Measurements from ENCODE around the gene MDH2.
"Not testable (repeated sequence)": the region's sequence is repeated elsewhere in the genome, so short reads cannot be mapped to it uniquely, and the experiment has no call there.

MDH2 gene

DNA sequence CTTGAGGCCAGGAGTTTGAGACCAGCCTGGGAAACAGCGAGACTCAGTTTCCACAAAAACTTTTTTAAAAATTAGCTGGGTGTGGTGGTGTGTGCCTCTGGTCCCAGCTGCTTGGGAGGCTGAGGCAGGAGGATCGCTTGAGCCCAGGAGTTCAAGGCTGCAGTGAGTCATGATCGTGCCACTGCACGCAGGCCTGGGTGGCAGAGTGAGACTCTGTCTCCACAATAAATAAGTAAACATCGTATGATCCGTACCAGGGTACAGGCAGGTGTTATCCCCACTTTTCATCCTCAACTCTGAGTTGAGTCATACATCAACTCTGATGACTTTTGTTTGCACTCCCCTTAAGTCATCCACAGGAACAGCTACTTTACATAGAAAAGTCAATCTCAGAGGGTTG lies 58.2 kb downstream of the MDH2 start:
- not testable (repeated sequence) for H4K20me1 ChIP-seq (ENCODE audit: insufficient read depth, low read length); H3K4me1 ChIP-seq (ENCODE audit: low read length); H3K9ac ChIP-seq (ENCODE audit: low read length); H3K4me2 ChIP-seq (ENCODE audit: low read length); H3K27me3 ChIP-seq (ENCODE audit: low read depth, low read length); H3K4me3 ChIP-seq (ENCODE audit: low read length); H2AFZ ChIP-seq (ENCODE audit: low read depth, low read length); H3K36me3 ChIP-seq (replicated peaks; ENCODE audit: low read depth, low read length); H3K9me3 ChIP-seq (ENCODE audit: insufficient read depth, low read length); H3K79me2 ChIP-seq (ENCODE audit: low read length); H3K27ac ChIP-seq (ENCODE audit: low read length)

DNA sequence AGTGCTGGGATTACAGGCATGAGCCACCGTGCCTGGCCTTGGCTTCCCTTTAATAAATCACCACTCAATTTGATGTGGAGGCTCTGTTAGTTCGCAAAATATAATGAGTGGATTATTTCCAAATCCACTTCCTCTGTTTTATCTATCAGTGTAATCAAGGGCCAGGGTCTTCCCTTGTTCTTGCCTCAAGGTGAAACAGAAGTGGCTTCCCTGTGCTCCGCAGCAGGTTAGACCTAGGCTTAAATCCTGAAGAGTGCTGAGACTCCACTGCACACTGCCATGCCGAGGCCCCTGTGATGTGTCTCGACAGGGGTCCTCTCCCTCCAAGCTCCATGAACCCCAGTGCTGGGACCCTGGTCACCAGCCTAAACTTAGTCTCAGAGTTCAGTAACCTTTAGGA lies 59.0 kb downstream of the MDH2 start:
- no peaks in the 10 kb centered on the region for H3K9me3 ChIP-seq (ENCODE audit: insufficient read depth, low read length)
- H3K36me3 ChIP-seq (replicated peaks; ENCODE audit: low read depth, low read length) = no peaks in the 10 kb centered on the region
- no peaks in the 10 kb centered on the region for H3K79me2 ChIP-seq (ENCODE audit: low read length)
- no peak overlapping the region for H3K27ac ChIP-seq (ENCODE audit: low read length)
- TF ChIP-seq EZH2phosphoT487 (IDR thresholded peaks at IDR 0.05; ENCODE audit: low read depth) = no peak
- TF ChIP-seq, protein P1, sequence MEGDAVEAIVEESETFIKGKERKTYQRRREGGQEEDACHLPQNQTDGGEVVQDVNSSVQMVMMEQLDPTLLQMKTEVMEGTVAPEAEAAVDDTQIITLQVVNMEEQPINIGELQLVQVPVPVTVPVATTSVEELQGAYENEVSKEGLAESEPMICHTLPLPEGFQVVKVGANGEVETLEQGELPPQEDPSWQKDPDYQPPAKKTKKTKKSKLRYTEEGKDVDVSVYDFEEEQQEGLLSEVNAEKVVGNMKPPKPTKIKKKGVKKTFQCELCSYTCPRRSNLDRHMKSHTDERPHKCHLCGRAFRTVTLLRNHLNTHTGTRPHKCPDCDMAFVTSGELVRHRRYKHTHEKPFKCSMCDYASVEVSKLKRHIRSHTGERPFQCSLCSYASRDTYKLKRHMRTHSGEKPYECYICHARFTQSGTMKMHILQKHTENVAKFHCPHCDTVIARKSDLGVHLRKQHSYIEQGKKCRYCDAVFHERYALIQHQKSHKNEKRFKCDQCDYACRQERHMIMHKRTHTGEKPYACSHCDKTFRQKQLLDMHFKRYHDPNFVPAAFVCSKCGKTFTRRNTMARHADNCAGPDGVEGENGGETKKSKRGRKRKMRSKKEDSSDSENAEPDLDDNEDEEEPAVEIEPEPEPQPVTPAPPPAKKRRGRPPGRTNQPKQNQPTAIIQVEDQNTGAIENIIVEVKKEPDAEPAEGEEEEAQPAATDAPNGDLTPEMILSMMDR (IDR thresholded peaks at IDR 0.05; ENCODE audit: low read depth, low read length) = no peak
- H3K27me3 ChIP-seq (ENCODE audit: low read depth, low read length) = no peaks in the 10 kb centered on the region
- H3K4me1 ChIP-seq (ENCODE audit: low read length) = no peaks in the 10 kb centered on the region
- H4K20me1 ChIP-seq (ENCODE audit: insufficient read depth, low read length) = no peaks in the 10 kb centered on the region
- no peak overlapping the region for H3K9ac ChIP-seq (ENCODE audit: low read length)
- H3K4me2 ChIP-seq (ENCODE audit: low read length) = no peak overlapping the region
- H2AFZ ChIP-seq (ENCODE audit: low read depth, low read length) = no peak overlapping the region
- H3K4me3 ChIP-seq (ENCODE audit: low read length) = no peak overlapping the region

DNA sequence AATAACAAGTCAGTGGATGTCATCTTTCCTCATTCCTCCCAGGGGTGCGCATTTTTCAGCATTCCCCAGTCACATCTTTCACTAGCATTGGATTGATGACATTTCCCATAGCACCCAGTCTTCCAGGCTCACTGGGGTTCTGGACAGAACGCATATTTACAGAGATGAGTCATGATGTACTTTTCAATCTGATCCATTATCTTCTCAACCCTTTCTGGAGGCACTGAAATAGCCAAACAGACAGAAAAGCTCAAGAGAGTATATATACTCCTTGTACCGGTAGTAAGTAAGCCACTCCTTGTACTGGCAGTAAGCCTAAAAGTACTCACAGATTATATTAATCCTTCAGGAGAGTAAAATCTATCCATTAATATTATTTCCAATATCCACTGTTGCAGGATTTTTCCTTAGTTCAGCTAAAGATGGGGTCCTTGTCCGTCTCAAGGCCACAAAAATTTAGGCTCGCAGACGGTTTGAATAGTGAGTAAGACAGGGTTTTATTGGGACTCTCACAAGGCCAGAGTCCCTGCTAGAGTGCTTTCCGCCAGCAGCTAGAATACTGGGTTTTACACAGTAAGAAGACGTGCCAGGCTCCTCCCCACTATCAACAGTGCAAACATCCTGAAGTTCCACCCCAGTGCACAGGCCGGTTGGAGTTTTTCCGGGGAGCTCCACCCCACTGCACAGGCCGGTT lies 60.8 kb downstream of the MDH2 start:
- no peaks in the 10 kb centered on the region for H3K4me1 ChIP-seq (ENCODE audit: low read length)
- no peaks in the 10 kb centered on the region for H4K20me1 ChIP-seq (ENCODE audit: insufficient read depth, low read length)
- H3K9me3 ChIP-seq (ENCODE audit: insufficient read depth, low read length) = no peaks in the 10 kb centered on the region
- H3K4me2 ChIP-seq (ENCODE audit: low read length) = no peak overlapping the region
- no peaks in the 10 kb centered on the region for H3K79me2 ChIP-seq (ENCODE audit: low read length)
- TF ChIP-seq EZH2phosphoT487 (IDR thresholded peaks at IDR 0.05; ENCODE audit: low read depth) = no peak
- TF ChIP-seq, protein P1 (IDR thresholded peaks at IDR 0.05; ENCODE audit: low read depth, low read length) = no peak
- H3K27ac ChIP-seq (ENCODE audit: low read length) = no peak overlapping the region
- no peak overlapping the region for H3K9ac ChIP-seq (ENCODE audit: low read length)
- no peak overlapping the region for H3K4me3 ChIP-seq (ENCODE audit: low read length)
- no peak overlapping the region for H2AFZ ChIP-seq (ENCODE audit: low read depth, low read length)
- H3K27me3 ChIP-seq (ENCODE audit: low read depth, low read length) = no peaks in the 10 kb centered on the region
- no peaks in the 10 kb centered on the region for H3K36me3 ChIP-seq (replicated peaks; ENCODE audit: low read depth, low read length)

DNA sequence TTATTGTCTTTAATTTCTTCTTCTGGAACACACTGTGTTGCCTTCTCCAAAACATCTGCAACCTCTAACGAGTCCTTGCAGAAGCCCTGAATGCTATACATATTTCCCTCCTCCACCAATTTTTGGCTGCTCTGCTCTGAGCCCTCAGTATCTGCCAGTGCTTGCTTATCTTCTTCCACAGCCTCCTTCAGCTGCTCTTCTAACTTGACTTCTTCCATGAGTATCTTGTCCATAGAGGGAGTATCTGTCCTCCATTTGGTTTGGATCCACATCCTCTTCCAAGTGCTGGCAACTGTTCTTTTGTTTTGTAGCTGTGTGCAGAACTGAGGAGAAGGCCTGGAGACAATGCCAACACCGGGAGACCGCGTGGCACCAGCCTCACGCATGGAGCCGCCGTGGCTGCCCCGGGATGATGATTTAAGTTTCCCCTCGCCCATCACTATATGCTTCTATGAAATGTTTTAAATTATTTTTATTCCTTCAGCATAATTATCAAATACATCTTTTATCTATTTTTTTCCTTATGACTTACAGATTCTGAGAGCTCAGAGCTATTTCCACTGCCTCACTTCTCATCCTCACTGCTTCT lies 65.2 kb downstream of the MDH2 start:
- H3K4me2 ChIP-seq (ENCODE audit: low read length); H3K4me1 ChIP-seq (ENCODE audit: low read length); H3K79me2 ChIP-seq (ENCODE audit: low read length): not testable (repeated sequence)

DNA sequence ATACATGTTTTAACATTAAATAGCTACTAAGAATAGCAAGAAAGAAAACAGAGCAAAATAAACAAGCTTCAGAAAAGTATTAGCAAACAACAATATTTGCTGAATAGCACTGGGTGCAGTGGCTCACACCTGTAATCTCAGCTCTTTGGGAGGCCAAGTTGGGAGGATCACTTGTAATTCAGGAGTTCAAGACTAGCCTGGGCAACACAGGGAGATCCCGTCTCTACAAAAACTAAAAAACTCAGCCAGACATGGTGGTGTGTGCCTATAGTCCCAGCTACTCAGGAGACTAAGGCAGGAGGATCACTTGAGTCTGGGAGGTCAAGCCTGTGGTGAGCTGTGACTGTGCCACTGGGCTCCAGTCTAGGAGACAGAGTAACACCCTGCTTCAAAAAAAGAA lies 66.8 kb downstream of the MDH2 start:
- H3K27ac ChIP-seq (ENCODE audit: low read length); H3K4me2 ChIP-seq (ENCODE audit: low read length): not testable (repeated sequence)

More for the DNA sequence above, 65.2 kb downstream of the MDH2 start:
- H2AFZ ChIP-seq (ENCODE audit: low read depth, low read length); H3K36me3 ChIP-seq (replicated peaks; ENCODE audit: low read depth, low read length); H3K27ac ChIP-seq (ENCODE audit: low read length); H3K9me3 ChIP-seq (ENCODE audit: insufficient read depth, low read length); H3K9ac ChIP-seq (ENCODE audit: low read length); H3K27me3 ChIP-seq (ENCODE audit: low read depth, low read length); H4K20me1 ChIP-seq (ENCODE audit: insufficient read depth, low read length); H3K4me3 ChIP-seq (ENCODE audit: low read length): not testable (repeated sequence)

More for the DNA sequence above, 66.8 kb downstream of the MDH2 start:
- not testable (repeated sequence) for H3K27me3 ChIP-seq (ENCODE audit: low read depth, low read length); H3K79me2 ChIP-seq (ENCODE audit: low read length); H3K9me3 ChIP-seq (ENCODE audit: insufficient read depth, low read length); H3K4me1 ChIP-seq (ENCODE audit: low read length); H2AFZ ChIP-seq (ENCODE audit: low read depth, low read length); H3K4me3 ChIP-seq (ENCODE audit: low read length); H4K20me1 ChIP-seq (ENCODE audit: insufficient read depth, low read length); H3K36me3 ChIP-seq (replicated peaks; ENCODE audit: low read depth, low read length); H3K9ac ChIP-seq (ENCODE audit: low read length)

Measured in OCI-LY3 (cell line).